ENCODE measurements around the gene SPIN1. TPM values are rescaled to one million over a fixed set of nuclear protein-coding genes. Genes with fewer than 3 reads are reported as not detected.

SPIN1 gene
- total RNA-seq, 1 experiment from 2014 or later, result 46.2 TPM

- no peaks in the 10 kb centered on the region for H4K20me1 ChIP-seq (ENCODE audit: low read length)
- H3K9ac ChIP-seq (ENCODE audit: low read length), result no peak overlapping the region
- no peaks in the 10 kb centered on the region for H3K79me2 ChIP-seq (ENCODE audit: low read length)
- H2AFZ ChIP-seq (ENCODE audit: low read length), result no peak overlapping the region
- no peaks in the 10 kb centered on the region for H3F3A ChIP-seq (ENCODE audit: low read length, unreplicated experiment)
- H3K4me2 ChIP-seq (ENCODE audit: low read length), result no peak overlapping the region
- no peak for DNase-seq
- intact Hi-C loops (cut with micrococcal nuclease), result no loop called here
- no peaks in the 10 kb centered on the region for H3K36me3 ChIP-seq (ENCODE audit: low read depth, low read length)
- ChIA-PET CTCF (no interaction called here), POLR2A (ENCODE audit: unreplicated experiment) (interaction anchor here (0.6 kb wide), 1 partner anchor 51 kb away, joined by 4 read pairs; no protein-coding TSS in a partner anchor)
- H3K27ac ChIP-seq (ENCODE audit: low read length), result no peak overlapping the region
- TF ChIP-seq CTCF (conservative IDR thresholded peaks at IDR 0.05; ENCODE audit: low read depth, low read length), result no peak
- TF ChIP-seq EZH2phosphoT487 (IDR thresholded peaks at IDR 0.05; ENCODE audit: borderline replicate concordance, low read length), result no peak
- TF ChIP-seq EZH2 (IDR thresholded peaks at IDR 0.05; ENCODE audit: low read length, unreplicated experiment), result no peak
- H3K4me1 ChIP-seq (ENCODE audit: insufficient read depth, low read length), result no peaks in the 10 kb centered on the region
- H3K27me3 ChIP-seq (ENCODE audit: low read length), result no peaks in the 10 kb centered on the region
- H3K9me3 ChIP-seq (ENCODE audit: low read length), result no peaks in the 10 kb centered on the region
- H3K4me3 ChIP-seq (ENCODE audit: low read length), result no peak overlapping the region
- H3K9me2 ChIP-seq (replicated peaks; ENCODE audit: low read length), result no peaks in the 10 kb centered on the region
- no TSS peak for BruUV-seq (replicated peaks)
- no peak for ATAC-seq
Measured at GRCh38 chr9:88494983-88495721, 106.9 kb downstream of the SPIN1 start.

GRCh38 chr9:88497224-88497623, 109.0 kb downstream of the SPIN1 start:
- no peak overlapping the region for H2AFZ ChIP-seq (ENCODE audit: low read length)
- DNase-seq (no peak), ATAC-seq (no peak)
- no peak overlapping the region for H3K4me2 ChIP-seq (ENCODE audit: low read length)
- ChIA-PET CTCF (no interaction called here), POLR2A (ENCODE audit: unreplicated experiment) (no interaction called here)
- H3K79me2 ChIP-seq (ENCODE audit: low read length), result no peaks in the 10 kb centered on the region
- no peaks in the 10 kb centered on the region for H4K20me1 ChIP-seq (ENCODE audit: low read length)
- intact Hi-C loops (cut with micrococcal nuclease), result no loop called here
- H3K4me3 ChIP-seq (ENCODE audit: low read length), result no peak overlapping the region
- no peak overlapping the region for H3K27ac ChIP-seq (ENCODE audit: low read length)
- H3K9me2 ChIP-seq (replicated peaks; ENCODE audit: low read length), result no peaks in the 10 kb centered on the region
- no peaks in the 10 kb centered on the region for H3K9me3 ChIP-seq (ENCODE audit: low read length)
- no peak overlapping the region for H3K9ac ChIP-seq (ENCODE audit: low read length)
- no peak for TF ChIP-seq CTCF (conservative IDR thresholded peaks at IDR 0.05; ENCODE audit: low read depth, low read length)
- H3F3A ChIP-seq (ENCODE audit: low read length, unreplicated experiment), result no peaks in the 10 kb centered on the region
- H3K4me1 ChIP-seq (ENCODE audit: insufficient read depth, low read length), result no peaks in the 10 kb centered on the region
- H3K36me3 ChIP-seq (ENCODE audit: low read depth, low read length), result no peaks in the 10 kb centered on the region
- H3K27me3 ChIP-seq (ENCODE audit: low read length), result no peaks in the 10 kb centered on the region
- BruUV-seq (replicated peaks), result no TSS peak

- ChIA-PET POLR2A (ENCODE audit: unreplicated experiment) (no interaction called here), CTCF (no interaction called here)
Measured at GRCh38 chr9:88498880-88499279, 110.6 kb downstream of the SPIN1 start.

More at GRCh38 chr9:88498880-88499279, 110.6 kb downstream of the SPIN1 start:
- Histone ChIP-seq H3F3A (ENCODE audit: low read length, unreplicated experiment) (no peaks in the 10 kb centered on the region), H3K27ac (ENCODE audit: low read length) (no peak overlapping the region), H3K9me2 (replicated peaks; ENCODE audit: low read length) (no peaks in the 10 kb centered on the region), H3K4me1 (ENCODE audit: insufficient read depth, low read length) (no peaks in the 10 kb centered on the region), H3K4me2 (ENCODE audit: low read length) (no peak overlapping the region), H3K9ac (ENCODE audit: low read length) (no peak overlapping the region), H3K27me3 (ENCODE audit: low read length) (no peaks in the 10 kb centered on the region), H3K36me3 (ENCODE audit: low read depth, low read length) (no peaks in the 10 kb centered on the region), H3K79me2 (ENCODE audit: low read length) (no peaks in the 10 kb centered on the region), H4K20me1 (ENCODE audit: low read length) (no peaks in the 10 kb centered on the region), H3K9me3 (ENCODE audit: low read length) (no peaks in the 10 kb centered on the region), H3K4me3 (ENCODE audit: low read length) (no peak overlapping the region), H2AFZ (ENCODE audit: low read length) (no peak overlapping the region)
- no peak for ATAC-seq
- no peak for TF ChIP-seq EZH2 (IDR thresholded peaks at IDR 0.05; ENCODE audit: low read length, unreplicated experiment)
- TF ChIP-seq EZH2phosphoT487 (IDR thresholded peaks at IDR 0.05; ENCODE audit: borderline replicate concordance, low read length), result no peak
- TF ChIP-seq CTCF (conservative IDR thresholded peaks at IDR 0.05; ENCODE audit: low read depth, low read length), result no peak
- no TSS peak for BruUV-seq (replicated peaks)
- no peak for DNase-seq
- intact Hi-C loops (cut with micrococcal nuclease), result no loop called here
